Measurements from ENCODE around the gene ZDHHC16.
"Not testable (repeated sequence)": the region's sequence is repeated elsewhere in the genome, so short reads cannot be mapped to it uniquely, and the experiment has no call there.

ZDHHC16 gene

DNA sequence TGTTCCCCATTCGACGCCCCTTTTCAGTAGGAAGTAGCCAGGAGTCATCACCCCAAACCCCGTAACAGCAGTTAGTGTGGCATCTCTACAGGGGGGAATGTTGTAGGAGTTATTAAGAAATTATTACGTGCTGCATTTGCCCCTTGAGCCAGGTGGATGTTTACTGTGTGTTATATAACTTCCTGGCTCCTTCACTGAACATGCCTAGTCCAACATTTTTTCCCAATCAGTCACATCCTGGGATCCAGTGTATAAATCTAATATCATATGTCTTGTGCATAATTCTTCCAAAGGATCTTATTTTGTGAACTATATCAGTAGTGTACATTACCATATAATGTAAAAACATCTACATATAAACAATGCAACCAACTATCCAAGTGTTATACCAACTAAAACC is 33.4 kb downstream of the ZDHHC16 start:
- DNase-seq (ENCODE audit: low read depth, low spot score), result not testable (repeated sequence)

DNA sequence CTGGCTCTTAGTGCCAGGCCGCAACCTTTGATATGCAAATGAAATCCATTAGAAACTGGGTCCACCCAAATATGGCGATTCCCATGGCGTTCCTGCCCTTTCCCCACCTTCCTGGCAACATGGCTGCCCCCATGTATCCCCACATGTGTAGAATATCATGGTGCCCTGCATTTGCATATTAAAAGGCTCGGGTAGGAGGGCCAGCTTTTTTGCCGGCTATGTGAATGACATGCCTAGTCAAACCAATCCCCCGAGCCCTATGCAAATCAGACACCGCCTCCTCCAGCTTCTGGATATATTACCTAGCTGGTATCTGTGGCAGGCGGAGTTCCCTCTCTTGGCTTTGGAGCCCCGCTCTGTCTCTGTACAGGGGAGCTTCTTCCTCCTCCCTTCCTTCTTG is 34.0 kb downstream of the ZDHHC16 start:
- DNase-seq (ENCODE audit: low read depth, low spot score), result no peak

DNA sequence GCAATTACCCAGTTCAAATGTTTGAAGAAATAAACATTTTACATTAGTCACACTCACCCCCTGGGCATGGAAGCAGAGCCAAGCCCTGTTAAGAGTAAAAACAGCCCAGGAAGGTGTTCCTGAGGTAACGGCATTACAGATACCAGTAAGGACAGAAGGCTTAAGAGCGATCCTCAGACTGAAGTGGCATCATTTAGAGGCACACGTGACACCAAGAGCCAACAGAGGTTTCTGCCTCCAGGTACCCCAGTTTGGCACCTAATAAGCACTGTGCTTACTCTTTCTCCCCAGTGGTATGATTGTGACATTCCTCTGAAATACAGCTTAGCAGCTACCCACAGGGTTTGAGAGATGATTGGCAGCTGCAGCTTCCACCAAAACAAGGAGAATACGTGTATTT is 35.1 kb downstream of the ZDHHC16 start:
- no peak for DNase-seq (ENCODE audit: low read depth, low spot score)

DNA sequence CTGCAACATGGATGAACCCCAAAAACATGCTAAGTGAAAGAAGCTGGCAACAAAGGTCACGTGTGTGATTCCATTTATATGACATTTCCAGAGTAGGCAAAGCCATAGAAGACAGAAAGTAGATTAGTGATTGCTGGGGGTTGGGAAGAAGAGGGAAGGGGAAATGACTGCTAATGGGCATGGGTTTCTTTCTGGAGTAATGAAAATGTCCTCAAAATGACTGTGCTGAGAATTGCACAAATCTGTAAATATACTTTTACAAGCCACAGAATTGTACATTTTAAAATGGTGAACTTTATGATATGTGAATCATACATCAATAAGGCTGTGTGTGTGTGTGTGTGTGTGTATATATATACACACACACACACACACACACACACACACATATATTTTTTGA is 36.4 kb downstream of the ZDHHC16 start:
- DNase-seq (ENCODE audit: low read depth, low spot score), result no peak

DNA sequence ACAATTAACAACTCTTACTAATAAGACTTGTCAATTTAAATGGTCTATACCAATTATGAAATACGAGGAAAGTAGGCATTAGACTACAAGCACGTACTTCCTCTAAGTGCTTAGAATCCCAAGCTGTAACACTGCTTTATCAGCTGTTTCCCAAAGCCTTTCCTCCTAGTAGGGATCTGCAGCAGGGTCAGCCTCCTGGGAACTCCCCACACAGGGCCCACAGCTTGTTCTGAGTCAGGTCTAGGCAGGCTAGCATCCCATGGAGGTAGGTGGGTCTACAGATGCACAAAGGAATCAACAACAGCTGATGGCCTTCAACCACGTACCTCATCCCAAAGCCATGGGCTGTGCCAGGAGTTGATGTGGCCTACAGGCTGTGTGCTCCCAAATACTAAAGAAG is 37.5 kb downstream of the ZDHHC16 start:
- no peak for DNase-seq (ENCODE audit: low read depth, low spot score)

DNA sequence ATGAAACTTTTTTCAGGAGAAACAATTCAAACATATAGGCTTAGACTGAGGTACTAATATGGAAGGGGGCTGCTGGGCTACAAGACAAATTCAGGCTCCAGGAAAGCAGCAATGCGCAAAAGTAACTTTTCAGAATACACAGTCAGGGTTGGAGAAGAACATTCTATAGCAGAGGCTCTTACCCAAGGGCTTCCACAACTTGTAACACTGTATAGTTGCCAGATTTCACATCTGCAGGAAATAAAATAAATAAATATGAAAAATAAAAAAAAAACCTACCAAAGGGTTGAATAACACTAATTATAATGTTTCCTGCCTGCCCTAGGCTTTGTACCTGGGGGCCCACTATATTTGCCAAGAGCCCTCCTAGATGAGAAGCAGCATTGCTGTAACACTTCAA is 37.9 kb downstream of the ZDHHC16 start:
- DNase-seq (ENCODE audit: low read depth, low spot score), result no peak

DNA sequence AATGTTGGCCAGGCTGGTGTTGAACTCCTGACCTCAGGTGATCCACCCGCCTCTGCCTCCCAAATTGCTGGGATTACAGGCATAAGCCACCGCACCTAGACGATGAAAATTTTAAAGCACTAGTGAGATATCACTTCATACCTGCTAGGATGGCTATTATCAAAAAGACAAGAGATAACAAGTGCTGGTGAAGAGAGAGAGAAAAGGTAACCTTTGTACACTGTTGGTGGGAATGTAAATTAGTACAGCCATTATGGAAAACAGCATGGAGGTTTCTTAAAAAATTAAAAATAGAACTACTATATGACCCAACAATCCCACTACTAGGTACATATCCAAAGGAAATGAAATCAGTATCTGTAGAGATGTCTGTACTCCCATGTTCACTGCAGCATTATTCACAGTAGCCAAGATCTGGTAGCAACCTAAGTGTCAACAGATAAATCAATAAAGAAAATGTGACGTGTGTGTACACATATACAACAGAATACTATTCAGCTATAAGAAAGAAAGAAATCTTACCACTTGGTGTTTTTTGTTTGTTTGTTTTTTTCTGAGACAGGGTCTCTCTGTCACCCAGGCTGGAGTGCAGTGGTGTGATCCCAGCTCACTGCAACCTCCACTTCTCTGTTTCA is 39.8 kb downstream of the ZDHHC16 start:
- no peak for DNase-seq (ENCODE audit: low read depth, low spot score)

DNA sequence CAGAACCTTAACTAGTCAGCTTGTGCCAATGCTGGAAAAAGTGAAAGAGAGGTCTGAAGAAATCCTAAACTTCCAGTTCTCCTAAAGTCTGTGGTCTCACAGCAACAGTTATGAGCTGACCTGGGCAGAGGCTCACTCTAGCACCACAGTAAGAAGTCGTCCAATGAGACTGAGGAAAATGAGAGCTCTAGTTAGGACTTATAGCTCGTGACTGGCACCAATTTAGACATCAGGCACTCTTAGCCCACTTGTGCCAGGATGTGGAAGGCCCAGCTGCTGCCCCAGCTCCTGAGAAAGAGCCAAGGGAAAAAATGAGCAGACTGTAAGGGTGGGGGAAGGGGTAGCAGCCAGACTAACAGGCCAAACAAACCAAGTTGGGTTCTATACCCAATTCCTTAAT is 44.6 kb downstream of the ZDHHC16 start:
- no peak for DNase-seq (ENCODE audit: low read depth, low spot score)

DNA sequence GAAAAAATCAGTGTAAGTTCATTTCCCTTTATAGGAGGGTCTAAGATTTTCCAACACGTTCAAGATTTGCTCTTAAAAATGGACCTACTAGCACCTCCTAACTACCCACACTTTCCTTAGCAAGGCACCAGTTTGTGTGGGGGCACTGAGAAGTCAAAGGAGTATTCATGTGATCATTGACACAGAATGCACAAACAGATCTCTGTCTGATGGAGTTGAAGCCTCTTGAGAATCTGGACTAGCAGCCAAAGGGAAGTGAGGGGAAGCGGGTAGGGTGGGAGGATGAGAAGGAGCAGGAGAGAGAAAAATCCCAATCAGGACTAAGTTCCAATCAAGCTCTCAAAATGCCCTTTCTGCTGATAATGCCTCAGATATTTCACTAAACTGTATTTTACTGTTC is 48.2 kb downstream of the ZDHHC16 start:
- DNase-seq (ENCODE audit: low read depth, low spot score), result no peak

DNA sequence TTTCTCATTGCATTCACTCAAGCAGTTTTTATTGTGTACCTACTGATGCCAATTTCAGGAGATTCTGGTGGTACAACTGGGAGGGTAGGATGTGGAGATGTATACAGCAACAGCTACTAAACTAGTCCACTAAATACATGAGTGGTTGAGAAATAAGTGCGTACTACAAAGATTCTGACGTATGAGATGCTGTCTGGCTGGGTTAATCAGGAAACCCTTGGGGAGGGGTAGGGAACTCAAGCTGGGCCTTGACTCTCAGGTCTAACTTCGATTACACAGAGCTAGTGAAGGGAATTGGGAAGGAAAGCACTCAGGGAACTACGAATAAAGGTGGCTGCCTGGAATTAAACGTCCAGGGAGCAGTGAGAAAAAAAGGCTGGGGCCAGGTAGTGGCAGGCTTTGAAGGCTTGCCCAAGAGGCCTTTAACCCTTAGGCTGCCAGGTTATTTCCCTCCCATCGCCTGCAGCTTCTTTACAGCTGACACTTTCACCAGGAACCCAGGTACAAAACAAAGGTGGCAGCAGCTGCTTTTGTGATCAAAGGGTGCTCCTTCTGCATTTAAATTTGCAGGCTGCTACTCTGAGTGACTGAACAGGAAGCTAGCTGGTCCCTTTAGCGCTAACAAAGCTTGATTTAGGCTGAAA is 49.0 kb downstream of the ZDHHC16 start:
- no peak for DNase-seq (ENCODE audit: low read depth, low spot score)

DNA sequence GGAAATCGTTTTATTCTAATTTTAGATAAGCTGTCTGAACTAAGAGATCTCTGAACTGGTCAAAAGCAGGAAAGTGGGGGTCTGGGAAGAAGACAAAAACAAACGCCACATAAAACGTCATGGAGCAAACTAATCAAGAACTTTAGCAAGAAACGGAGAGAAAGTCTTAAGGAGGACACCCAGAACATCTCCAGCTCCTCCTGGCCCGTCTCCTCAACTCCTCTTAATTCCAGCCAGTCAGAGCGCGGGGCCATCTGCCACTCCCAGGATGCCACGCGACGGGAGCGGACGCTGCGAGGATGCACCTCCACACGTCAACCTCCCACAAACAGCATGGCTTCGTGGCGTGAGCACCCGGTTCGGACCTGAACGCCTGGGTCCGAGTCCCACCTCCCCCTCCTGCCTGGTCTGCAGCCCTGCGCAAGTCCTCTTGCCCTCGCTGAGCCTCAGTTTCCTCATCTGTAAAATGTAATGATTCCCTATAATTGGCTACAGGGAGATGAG is 51.6 kb downstream of the ZDHHC16 start:
- no peak for DNase-seq (ENCODE audit: low read depth, low spot score)

DNA sequence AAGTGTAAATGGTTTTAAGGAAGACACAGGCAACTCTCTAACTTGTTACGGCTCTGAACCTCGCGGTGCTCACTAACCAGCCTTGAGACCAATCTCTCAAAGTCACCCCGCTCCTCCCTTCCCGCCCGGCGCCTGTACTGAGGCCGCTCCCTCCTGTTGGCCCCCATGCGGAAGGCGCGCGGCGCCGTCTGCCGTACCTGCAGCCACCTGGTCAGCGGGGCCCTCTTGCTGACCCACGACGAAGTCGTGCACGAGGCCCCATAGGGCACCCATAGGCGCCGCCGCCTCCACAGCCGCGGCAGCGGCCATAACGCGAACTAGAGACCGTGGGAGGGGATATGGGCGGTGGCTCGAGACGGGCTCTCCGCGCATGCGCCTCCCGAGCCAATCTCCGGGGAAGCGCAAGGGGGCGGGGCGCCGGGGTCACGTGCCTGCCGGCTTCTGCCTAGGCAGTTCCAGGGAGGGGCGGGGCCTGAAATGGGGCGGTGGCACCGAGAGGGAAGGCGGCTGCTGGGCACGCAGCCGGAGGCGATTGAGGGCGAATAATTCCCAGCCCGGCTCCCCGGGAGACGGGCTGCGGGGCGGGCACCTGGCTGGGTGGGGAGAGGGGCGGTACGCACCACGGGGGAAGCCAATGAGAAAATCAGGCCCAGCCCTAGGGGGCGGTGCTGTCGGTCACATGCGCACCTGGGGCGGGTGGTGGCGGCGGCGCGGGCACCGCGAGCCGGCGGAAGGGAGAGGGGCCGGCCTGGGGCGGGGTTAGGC is 52.3 kb downstream of the ZDHHC16 start, which contains the start of gene MMS19:
MMS19 (minus strand) TSS at position 347 of the 765 bp plus-strand sequence; CDS start at position 309, 38 bp downstream.
- peak; percentile 98 for DNase-seq (ENCODE audit: low read depth, low spot score)

DNA sequence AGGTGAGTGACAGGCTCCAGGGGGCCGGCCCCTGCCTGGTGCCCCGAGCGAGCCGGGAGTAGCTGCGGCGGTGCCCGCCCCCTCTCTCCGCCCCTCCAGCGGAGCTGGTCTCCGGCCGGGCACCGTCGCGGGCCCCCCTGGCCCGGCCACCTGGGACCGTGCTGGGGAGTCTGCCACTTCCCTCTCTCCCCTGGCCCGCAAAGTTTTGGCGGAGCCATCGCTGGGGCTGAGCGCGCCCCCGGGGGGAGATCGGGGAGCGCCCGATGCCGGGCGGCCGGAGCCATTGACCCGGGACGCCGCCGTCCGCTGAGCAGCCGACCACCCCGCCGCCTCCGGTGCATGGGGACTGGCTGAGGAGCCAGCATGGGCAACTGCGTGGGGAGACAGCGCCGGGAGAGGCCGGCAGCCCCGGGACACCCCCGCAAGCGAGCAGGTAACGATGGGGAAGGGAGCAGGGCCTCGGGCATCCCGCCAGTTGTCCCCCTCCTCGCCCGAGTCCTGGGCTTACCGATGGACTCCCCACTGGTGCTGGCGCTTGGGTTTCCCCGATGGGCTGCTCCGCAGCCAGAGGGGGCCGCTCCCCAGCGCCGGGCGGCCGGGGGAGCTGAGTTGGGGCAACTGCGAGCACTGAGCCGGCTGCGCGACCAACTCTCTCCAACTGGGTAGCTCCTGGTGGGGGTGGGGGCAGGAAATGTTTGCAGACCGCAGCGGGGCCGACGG is 53.0 kb downstream of the ZDHHC16 start, which contains the start of gene UBTD1:
UBTD1 (plus strand) TSS at position 84 of the 720 bp plus-strand sequence; CDS start at position 364, 280 bp downstream.
- DNase-seq (ENCODE audit: low read depth, low spot score), result no peak

DNA sequence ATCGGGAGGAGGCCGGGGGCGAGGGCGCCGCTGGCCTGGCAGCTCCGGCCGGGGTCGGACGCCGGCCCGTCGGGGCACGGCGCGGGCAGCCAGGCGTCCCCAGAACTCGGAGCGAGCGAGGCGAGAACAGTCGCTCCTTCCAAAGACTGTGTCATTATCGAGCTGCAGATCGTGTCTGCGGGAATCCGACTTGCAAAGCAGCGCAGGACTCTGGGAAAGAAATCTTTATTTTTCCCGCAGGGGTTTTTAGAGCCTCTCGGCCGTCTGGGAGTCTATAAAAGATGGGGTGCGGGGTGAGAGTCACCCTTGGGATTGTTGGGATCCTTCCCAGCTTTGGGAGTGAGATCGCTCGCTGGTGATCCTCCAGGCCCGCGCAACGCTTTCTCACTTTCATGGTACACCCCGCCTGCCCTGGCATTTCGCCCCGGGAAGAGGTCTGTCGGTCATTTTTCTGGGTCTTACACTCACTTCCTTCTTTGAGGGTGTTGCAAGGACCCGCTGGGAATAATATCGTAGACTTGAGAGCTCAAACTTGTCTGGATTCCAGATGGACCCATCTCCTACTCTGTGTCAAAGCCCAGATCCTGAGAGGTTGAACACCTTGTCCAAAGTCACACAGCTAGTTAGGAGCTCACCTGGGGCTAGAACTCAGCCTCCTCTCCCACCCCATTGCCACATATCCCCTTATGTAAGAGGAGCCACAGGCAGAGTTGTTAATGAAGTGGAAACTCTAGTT is 53.8 kb downstream of the ZDHHC16 start:
- no peak for DNase-seq (ENCODE audit: low read depth, low spot score)

DNA sequence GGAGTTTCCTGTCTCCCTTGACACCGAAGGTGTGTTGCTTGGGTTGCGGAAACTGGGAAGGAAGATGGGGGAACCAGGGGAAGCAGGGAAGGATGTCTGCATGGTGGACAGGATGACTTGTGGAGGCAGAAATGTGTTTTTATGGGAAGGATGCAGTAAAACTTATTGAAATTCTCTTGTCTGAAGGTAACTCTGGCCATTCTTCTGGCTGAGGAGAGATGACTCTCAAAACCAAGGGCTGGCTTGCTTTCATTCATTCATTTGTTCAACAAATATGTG is 54.3 kb downstream of the ZDHHC16 start:
- no peak for DNase-seq (ENCODE audit: low read depth, low spot score)

DNA sequence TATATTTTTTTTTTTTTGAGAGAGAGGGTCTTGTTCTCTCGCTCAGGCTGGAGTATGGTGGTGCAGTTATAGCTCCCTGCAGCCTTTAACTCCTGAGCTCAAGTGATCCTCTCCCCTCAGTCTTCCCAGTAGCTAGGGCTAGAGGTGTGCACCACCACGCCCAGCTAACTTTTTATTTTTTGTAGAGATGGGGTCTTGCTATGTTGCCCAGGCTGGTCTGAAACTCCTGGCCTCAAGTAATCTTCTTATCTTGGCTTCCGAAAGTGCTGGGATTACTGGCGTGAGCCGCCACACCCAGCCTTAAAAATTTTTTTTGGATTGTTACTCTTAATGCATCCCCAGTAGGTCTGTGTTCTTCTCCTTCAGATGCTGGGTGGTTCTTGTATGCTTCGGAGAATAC is 56.9 kb downstream of the ZDHHC16 start:
- no peak for DNase-seq (ENCODE audit: low read depth, low spot score)

DNA sequence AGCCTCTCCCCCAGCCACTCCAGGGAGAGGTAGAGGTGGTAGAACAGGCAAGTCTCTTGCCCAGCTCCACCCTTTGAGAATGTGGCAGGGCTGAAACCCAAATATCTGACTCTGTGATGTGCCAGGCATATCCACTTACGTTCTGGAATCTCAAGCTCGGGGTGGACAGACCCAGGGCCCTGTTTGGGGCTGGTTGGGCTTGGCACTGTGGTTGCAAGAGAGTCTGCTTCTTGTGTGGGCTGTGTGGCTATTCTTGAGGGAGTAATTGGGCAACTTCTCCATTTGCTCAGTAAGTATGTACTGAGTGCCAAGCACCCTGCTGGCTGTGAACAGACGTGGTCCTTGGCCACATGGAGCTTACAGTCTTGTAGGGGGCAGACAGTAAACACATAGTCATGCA is 57.4 kb downstream of the ZDHHC16 start:
- DNase-seq (ENCODE audit: low read depth, low spot score), result no peak

DNA sequence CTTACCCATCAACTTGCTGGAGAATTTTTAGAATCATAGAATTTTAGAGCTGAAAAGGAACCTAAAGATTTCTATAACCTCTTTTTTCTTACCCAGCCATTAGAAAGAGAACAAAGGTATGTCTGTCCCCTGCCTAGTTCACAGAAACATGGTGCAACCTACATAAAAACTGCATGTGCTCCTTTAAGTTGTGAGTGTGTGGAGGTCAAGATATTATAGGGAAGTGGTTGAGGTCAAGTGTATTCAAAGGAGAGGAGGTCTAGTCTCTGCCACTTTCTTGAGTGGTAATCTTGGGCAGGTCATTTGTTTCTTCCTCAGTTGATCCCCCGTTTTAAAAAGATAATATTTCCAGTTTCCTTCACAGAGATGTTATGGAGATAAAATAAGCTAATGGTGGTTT is 59.2 kb downstream of the ZDHHC16 start:
- no peak for DNase-seq (ENCODE audit: low read depth, low spot score)

DNA sequence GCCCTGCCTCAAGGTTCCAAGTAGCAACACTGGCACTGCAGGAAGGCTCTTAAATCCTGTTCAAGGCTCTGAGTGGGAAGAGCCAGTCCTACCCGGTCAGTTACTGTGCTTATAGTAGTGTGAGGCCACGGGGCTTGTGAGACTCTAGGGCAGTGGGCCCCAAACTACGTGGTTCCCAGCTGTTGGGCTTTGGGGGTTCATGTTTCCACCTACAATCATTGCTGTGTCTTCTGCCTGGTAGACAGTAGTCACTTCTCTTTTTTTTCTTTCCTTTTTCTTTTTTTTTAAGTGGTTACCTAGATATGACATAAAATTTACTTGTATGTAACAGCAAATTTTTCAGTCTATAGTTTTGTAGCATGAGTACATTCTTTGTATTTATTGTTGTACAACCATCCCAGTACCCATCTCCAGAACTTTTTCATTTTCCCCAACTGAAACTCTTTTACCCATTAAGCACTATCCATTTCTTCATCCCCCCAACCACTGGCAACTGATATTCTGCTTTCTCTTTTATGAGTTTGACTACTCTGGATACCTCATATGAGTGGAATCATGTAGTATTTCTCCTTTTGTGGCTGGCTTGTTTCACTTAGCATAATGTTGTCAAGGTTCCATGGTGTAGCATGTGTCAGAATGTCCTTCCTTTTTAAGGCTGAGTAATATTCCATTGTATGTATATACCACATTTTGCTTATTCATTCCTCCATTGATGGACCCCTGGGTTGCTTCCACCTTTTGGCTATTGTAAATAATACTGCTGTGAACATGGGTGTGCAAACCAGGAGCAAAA is 60.4 kb downstream of the ZDHHC16 start:
- DNase-seq (ENCODE audit: low read depth, low spot score), result no peak
